HepG2 (cell line): ENCODE measurements around the gene ZNF264. TPM values are rescaled to one million over a fixed set of nuclear protein-coding genes. Genes with fewer than 3 reads are reported as not detected.

ENCODE experiments used
- E2F5 ChIP-seq: sonication (generic); formaldehyde crosslinking; conservative IDR thresholded peaks from 2 replicates; pipeline ENCODE4 v1.4.0; 2020; ENCODE audit warnings: missing genetic modification reagents
- IKZF4 ChIP-seq: sonication (generic); formaldehyde crosslinking; IDR thresholded peaks from 2 replicates; pipeline ENCODE4 v1.5.1; 2020; ENCODE audit warnings: borderline replicate concordance, mild to moderate bottlenecking, low read depth, missing genetic modification reagents; ENCODE audit errors: not compliant biosample characterization
- JUNB ChIP-seq: sonication (generic); formaldehyde crosslinking; IDR thresholded peaks from 2 replicates; pipeline ENCODE4 v1.8.0; 2022; ENCODE audit warnings: missing genetic modification reagents, mild to moderate bottlenecking, borderline replicate concordance
- MTERF4 ChIP-seq: sonication (generic); formaldehyde crosslinking; IDR thresholded peaks from 2 replicates; pipeline ENCODE4 v1.8.0; 2023; ENCODE audit warnings: mild to moderate bottlenecking, missing genetic modification reagents
- NCOA1 ChIP-seq: sonication (generic); formaldehyde crosslinking; IDR thresholded peaks from 2 replicates; pipeline ENCODE4 v1.9.0; 2021; ENCODE audit warnings: missing genetic modification reagents
- NFYB ChIP-seq: sonication (generic); formaldehyde crosslinking; IDR thresholded peaks from 2 replicates; pipeline ENCODE4 v1.4.0; 2020; ENCODE audit warnings: missing genetic modification reagents
- PBX3 ChIP-seq: sonication (generic); formaldehyde crosslinking; IDR thresholded peaks from 2 replicates; pipeline ENCODE4 v1.8.1; 2023; ENCODE audit warnings: missing genetic modification reagents, inconsistent platforms, borderline replicate concordance
- REST ChIP-seq, 2 experiments: IDR thresholded peaks; 2 replicates each; pipeline ENCODE4 v1.6.1; 2011 to 2012; ENCODE audit warnings: low read length in 2 of 2, borderline replicate concordance in 1 of 2, low read depth in 1 of 2, mild to moderate bottlenecking in 1 of 2, moderate library complexity in 1 of 2
- SSRP1 ChIP-seq: IDR thresholded peaks from 2 replicates; pipeline ENCODE4 v1.6.1; 2016; ENCODE audit warnings: control low read depth
- U2AF1 ChIP-seq: fragments of 200-400 bp; formaldehyde crosslinking; optimal IDR thresholded peaks from 2 replicates; pipeline ENCODE3; 2017; ENCODE audit warnings: mild to moderate bottlenecking, low read depth, low read length
- ZMYM4 ChIP-seq: sonication (generic); formaldehyde crosslinking; IDR thresholded peaks from 2 replicates; pipeline ENCODE4 v1.8.1; 2023; ENCODE audit warnings: mild to moderate bottlenecking, missing genetic modification reagents
- ZNF124 ChIP-seq: sonication (generic); formaldehyde crosslinking; IDR thresholded peaks from 2 replicates; pipeline ENCODE4 v1.4.0; 2020; ENCODE audit warnings: missing genetic modification reagents
- ZNF484 ChIP-seq: sonication (generic); formaldehyde crosslinking; IDR thresholded peaks from 2 replicates; pipeline ENCODE4 v1.5.1; 2020; ENCODE audit warnings: mild to moderate bottlenecking, low read depth, missing genetic modification reagents, borderline replicate concordance
- ZNF552 ChIP-seq: sonication (generic); formaldehyde crosslinking; IDR thresholded peaks from 2 replicates; pipeline ENCODE4 v1.9.0; 2022; ENCODE audit warnings: missing genetic modification reagents, mild to moderate bottlenecking, borderline replicate concordance
- ZNF562 ChIP-seq: sonication (generic); formaldehyde crosslinking; IDR thresholded peaks from 2 replicates; pipeline ENCODE4 v1.8.0; 2022; ENCODE audit warnings: missing genetic modification reagents, borderline replicate concordance
- ZNF646 ChIP-seq: sonication (generic); formaldehyde crosslinking; IDR thresholded peaks from 2 replicates; pipeline ENCODE4 v1.9.0; 2021; ENCODE audit warnings: mild to moderate bottlenecking, missing genetic modification reagents
- ZNF790 ChIP-seq: sonication (generic); formaldehyde crosslinking; IDR thresholded peaks from 2 replicates; pipeline ENCODE4 v1.8.0; 2022; ENCODE audit warnings: missing genetic modification reagents, mild to moderate bottlenecking, borderline replicate concordance
- polyA plus RNA-seq, 8 experiments: library from polyadenylated mRNA; depleted of rRNA in 3 of 8; stranded (reverse) in 7 of 8; unstranded in 1 of 8; fragments of >200 nt; fragmentation: Illumina TruSeq in 4 of 8; extraction: Trizol in 4 of 8; gene quantifications; 2 replicates each; pipeline versions ENCODE4 v1.2.1 to v1.2.3, GENCODE V29; 2011 to 2016; ENCODE audit warnings: low read depth in 4 of 8, missing spikeins in 1 of 8, mixed read lengths in 1 of 8; ENCODE audit not compliant: insufficient read depth in 1 of 8
- total RNA-seq, 5 experiments: library from RNA; depleted of rRNA; stranded (reverse); fragments of >200 nt; fragmentation: Illumina TruSeq; extraction: Trizol; gene quantifications; 2 replicates each; pipeline ENCODE4 v1.2.3, GENCODE V29; 2016; ENCODE audit warnings: low read depth in 1 of 5

Gene ZNF264
- total and polyA plus RNA-seq, 2 of the 13 experiments (the other 11 are each of a cell fraction or from before 2014, with no cell fraction given), result 3.5 to 17.6 TPM

GRCh38 chr19:57245959-57246358 is 54.7 kb downstream of the ZNF264 start (continued):
- TF ChIP-seq ZNF484 (CRISPR knock-in tag), result no peak
- no peak for TF ChIP-seq ZMYM4 (CRISPR knock-in tag)
- no peak for TF ChIP-seq PBX3 (CRISPR knock-in tag)
- no peak for TF ChIP-seq ZNF552 (CRISPR knock-in tag)
- TF ChIP-seq ZNF646, result no peak
- TF ChIP-seq E2F5 (CRISPR knock-in tag), result no peak
- no peak for TF ChIP-seq REST (IDR thresholded peaks at IDR 0.05; ENCODE audit: borderline replicate concordance in 1 of 2, low read depth in 1 of 2, low read length in 2 of 2)
- no peak for TF ChIP-seq ZNF790
- TF ChIP-seq MTERF4 (CRISPR knock-in tag), result no peak
- peak; percentile 53; the same call in 1 of the 2 replicates for TF ChIP-seq SSRP1 (CRISPR knock-in tag)
- TF ChIP-seq NCOA1 (CRISPR knock-in tag), result no peak
- TF ChIP-seq IKZF4 (CRISPR knock-in tag), result no peak
- no peak for TF ChIP-seq ZNF124 (CRISPR knock-in tag)
- TF ChIP-seq U2AF1, result no peak
- TF ChIP-seq ZNF562 (CRISPR knock-in tag), result no peak
- TF ChIP-seq JUNB, result no peak
- TF ChIP-seq NFYB (CRISPR knock-in tag), result no peak
